Mucosa of descending colon (tissue), 3 donors: ENCODE measurements around the gene TMEM204. TPM values are rescaled to one million over a fixed set of nuclear protein-coding genes. Genes with fewer than 3 reads are reported as not detected.

Experiments
- ATAC-seq: fragments of 200-7000 bp; cut with Tn5 transposase; one replicate; pipeline ENCODE4 v1.9.1; 2020; ENCODE audit warnings: mild to moderate bottlenecking, moderate library complexity
- DNase-seq, 3 donors: peaks; one replicate each; pipeline ENCODE4 v3.0.0-alpha.2; 2020
- H3K36me3 ChIP-seq: fragments of 200-600 bp; one replicate; pipeline ENCODE4 v1.8.0; 2021; ENCODE audit warnings: low read depth, mild to moderate bottlenecking
- H3K4me1 ChIP-seq: fragments of 200-600 bp; one replicate; pipeline ENCODE4 v1.8.0; 2021; ENCODE audit warnings: low read depth, mild to moderate bottlenecking
- H3K4me3 ChIP-seq: fragments of 200-600 bp; one replicate; pipeline ENCODE4 v1.8.0; 2021; ENCODE audit warnings: mild to moderate bottlenecking
- H3K9me3 ChIP-seq: fragments of 200-600 bp; one replicate; pipeline ENCODE4 v1.8.0; 2021; ENCODE audit warnings: mild to moderate bottlenecking
- CTCF ChIP-seq: fragments of 200-600 bp; IDR thresholded peaks from one replicate; pipeline ENCODE4 v1.8.0; 2022; ENCODE audit warnings: antibody characterized with exemption, mild to moderate bottlenecking
- intact Hi-C, 2 donors: fragments of 100-400 bp; cut with DNase I in 1 of 2; cut with micrococcal nuclease in 1 of 2; formaldehyde crosslinking; loops; one replicate each; pipeline versions ENCODE4 v1.11.0 to v1.11.1; 2022; cut with DNase I, micrococcal nuclease
- total RNA-seq, 3 donors: library from RNA; stranded (reverse); fragmentation: NEBNext Ultra II Directional in 2 of 3; extraction: Animal tissue kit (Norgen Biotek cat#: 25700) in 2 of 3; gene quantifications; one replicate each; pipeline versions ENCODE4 v1.2.1 to v1.2.4, GENCODE V29; 2021 to 2023
- donor health status: DM: no; HTN: no; CAD: no; lungs with moderate emphysema.
- donor health status: DM: no; HTN: no; CAD: no.
- donor health status: DM: no; HTN: yes; CAD: no.

Gene TMEM204
- total RNA-seq, 3 donors from 2014 or later: 3.4 to 10.3 (median 5.0) TPM

GRCh38 chr16:1601489-1601888 is 68.0 kb downstream of the TMEM204 start:
- no peak for ATAC-seq

GRCh38 chr16:1602285-1602684 is 68.8 kb downstream of the TMEM204 start:
- Histone ChIP-seq H3K4me3 (no peak overlapping the region), H3K36me3 (no peaks in the 10 kb centered on the region), H3K9me3 (no peaks in the 10 kb centered on the region), H3K4me1 (no peaks in the 10 kb centered on the region)
- ATAC-seq (no peak), DNase-seq (no peak)
- intact Hi-C loops: no loop called here
- TF ChIP-seq CTCF: no peak

More at GRCh38 chr16:1601489-1601888, 68.0 kb downstream of the TMEM204 start:
- Histone ChIP-seq H3K4me3 (no peak overlapping the region), H3K9me3 (no peaks in the 10 kb centered on the region), H3K4me1 (no peaks in the 10 kb centered on the region), H3K36me3 (no peaks in the 10 kb centered on the region)
- TF ChIP-seq CTCF: no peak
- intact Hi-C loops: no loop called here
- DNase-seq: no peak

Other genes starting within 250 kb of the TMEM204 start
- gene UBE2I, start 224.0 kb upstream of the TMEM204 start, total RNA-seq: 100 to 1,000 TPM in 1 of 3 donors, 10 to 100 TPM in 2; 79.8 to 101 (median 96.9) TPM
- gene BAIAP3, start 200.0 kb upstream of the TMEM204 start, total RNA-seq: 10 to 100 TPM in 1 of 3 donors, 1 to 10 TPM in 2; 5.6 to 14.6 (median 5.7) TPM
- gene TSR3, start 181.8 kb upstream of the TMEM204 start, total RNA-seq: 10 to 100 TPM; 46.4 to 57.2 (median 54.1) TPM
- 10 to 100 TPM; 50.1 to 68.9 (median 57.3) TPM for gene GNPTG, start 181.7 kb upstream of the TMEM204 start, total RNA-seq
- gene UNKL, start 119.0 kb upstream of the TMEM204 start, total RNA-seq: 10 to 100 TPM; 16.2 to 36.5 (median 28.2) TPM
- 10 to 100 TPM; 10.3 to 14.4 (median 11.0) TPM for gene UQCC4, start 112.9 kb upstream of the TMEM204 start, total RNA-seq
- under 1 TPM in 1 of 3 donors, not detected in 2; 0.34 TPM for gene PERCC1, start 102.6 kb upstream of the TMEM204 start, total RNA-seq
- 1 to 10 TPM in 2 of 3 donors, under 1 TPM in 1; 0.43 to 2.4 (median 1.1) TPM for gene CCDC154, start 89.1 kb upstream of the TMEM204 start, total RNA-seq
- 10 to 100 TPM; 59.3 to 98.1 (median 59.8) TPM for gene CLCN7, start 58.6 kb upstream of the TMEM204 start, total RNA-seq
- gene PTX4, start 44.7 kb upstream of the TMEM204 start, total RNA-seq: not detected
- 10 to 100 TPM; 32.2 to 41.6 (median 37.8) TPM for gene TELO2, start 40.3 kb upstream of the TMEM204 start, total RNA-seq
- gene IFT140, start 78.4 kb downstream of the TMEM204 start, total RNA-seq: 10 to 100 TPM; 16.6 to 22.7 (median 17.1) TPM
- 10 to 100 TPM; 15.7 to 27.4 (median 20.6) TPM for gene CRAMP1, start 78.7 kb downstream of the TMEM204 start, total RNA-seq
- 10 to 100 TPM; 44.0 to 58.5 (median 57.3) TPM for gene JPT2, start 144.6 kb downstream of the TMEM204 start, total RNA-seq
- gene MAPK8IP3, start 172.5 kb downstream of the TMEM204 start, total RNA-seq: 10 to 100 TPM; 76.2 to 82.5 (median 79.4) TPM
- 10 to 100 TPM; 49.1 to 66.0 (median 56.0) TPM for gene NME3, start 237.9 kb downstream of the TMEM204 start, total RNA-seq
- gene EME2, start 239.1 kb downstream of the TMEM204 start, total RNA-seq: 10 to 100 TPM; 18.4 to 43.1 (median 24.7) TPM
- 100 to 1,000 TPM in 1 of 3 donors, 10 to 100 TPM in 2; 89.1 to 107 (median 91.0) TPM for gene MRPS34, start 239.5 kb downstream of the TMEM204 start, total RNA-seq
- 10 to 100 TPM; 39.7 to 56.5 (median 52.2) TPM for gene SPSB3, start 248.9 kb downstream of the TMEM204 start, total RNA-seq
- gene NUBP2, start 249.3 kb downstream of the TMEM204 start, total RNA-seq: 10 to 100 TPM; 32.1 to 43.1 (median 39.3) TPM